ENCODE results near the gene SLC22A23.

SLC22A23 gene

GRCh38 chr6:3473773-3474172 lies 16.9 kb upstream of the SLC22A23 start:
- no peak for TF ChIP-seq CTCF (conservative IDR thresholded peaks at IDR 0.05; ENCODE audit: low read depth, low read length)
- no peak for DNase-seq (ENCODE audit: low read depth)
- H3K4me3 ChIP-seq (ENCODE audit: low read length) = no peak overlapping the region

DNA sequence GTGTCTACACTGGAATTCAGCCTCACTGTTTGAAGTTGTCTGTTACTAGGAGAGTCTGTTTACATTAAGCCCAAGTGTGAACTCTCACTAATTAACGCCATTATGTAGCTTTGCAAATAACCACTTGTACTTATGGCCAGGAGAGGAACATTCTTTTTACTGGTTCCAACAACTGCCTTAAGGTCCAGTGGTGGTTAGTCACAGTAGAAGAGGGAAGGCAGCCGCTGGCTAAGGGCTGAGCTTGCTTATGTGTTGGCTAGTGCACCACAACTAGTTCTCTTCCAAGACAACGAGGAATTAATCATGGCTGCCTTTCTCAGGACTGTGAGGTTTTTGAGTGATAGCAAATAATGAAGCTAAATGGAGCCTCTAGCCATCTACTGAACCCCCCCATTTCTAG lies 14.9 kb upstream of the SLC22A23 start:
- no peak for DNase-seq (ENCODE audit: low read depth)
- H3K4me3 ChIP-seq (ENCODE audit: low read length) = no peak overlapping the region
- TF ChIP-seq CTCF (conservative IDR thresholded peaks at IDR 0.05; ENCODE audit: low read depth, low read length) = no peak

DNA sequence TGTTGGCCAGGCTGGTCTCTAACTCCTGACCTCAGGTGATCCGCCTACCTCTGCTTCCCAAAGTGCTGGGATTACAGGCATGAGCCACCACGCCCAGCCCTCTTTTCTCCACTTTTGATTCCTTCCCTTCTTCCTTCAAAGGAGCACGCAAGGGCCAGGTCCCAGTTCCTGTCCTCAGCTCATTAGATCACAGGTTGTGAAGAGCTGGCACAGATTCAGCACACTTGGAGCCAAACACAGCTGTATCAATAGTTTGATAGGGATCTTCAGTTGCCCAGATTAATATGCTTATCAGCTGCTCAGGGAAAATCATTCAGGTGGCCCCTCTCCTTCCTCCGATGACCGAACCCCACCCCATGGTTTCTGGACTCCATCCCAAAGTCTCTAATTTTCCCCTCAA lies 14.4 kb upstream of the SLC22A23 start:
- no peak for TF ChIP-seq CTCF (conservative IDR thresholded peaks at IDR 0.05; ENCODE audit: low read depth, low read length)
- H3K4me3 ChIP-seq (ENCODE audit: low read length) = no peak overlapping the region
- DNase-seq (ENCODE audit: low read depth) = no peak

DNA sequence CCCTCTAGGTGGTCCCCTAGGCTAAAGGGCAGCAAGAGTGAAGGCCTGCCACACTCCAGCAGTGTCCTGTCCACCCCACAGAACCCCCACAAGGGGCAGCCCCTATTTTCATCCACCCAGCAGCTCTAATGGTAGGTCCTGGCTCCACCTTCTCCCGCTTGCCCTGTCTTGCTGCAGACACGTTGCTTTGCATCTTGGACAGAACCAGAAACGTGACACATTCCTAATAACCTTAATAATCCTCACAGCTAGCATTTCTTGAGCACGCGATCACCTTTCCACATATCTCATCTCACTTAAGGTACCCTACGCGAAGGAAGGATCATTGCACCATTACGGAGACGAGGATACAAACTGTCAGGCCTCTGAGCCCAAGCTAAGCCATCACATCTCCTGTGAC lies 11.7 kb upstream of the SLC22A23 start:
- no peak for TF ChIP-seq CTCF (conservative IDR thresholded peaks at IDR 0.05; ENCODE audit: low read depth, low read length)
- H3K4me3 ChIP-seq (ENCODE audit: low read length) = no peak overlapping the region
- DNase-seq (ENCODE audit: low read depth) = no peak

DNA sequence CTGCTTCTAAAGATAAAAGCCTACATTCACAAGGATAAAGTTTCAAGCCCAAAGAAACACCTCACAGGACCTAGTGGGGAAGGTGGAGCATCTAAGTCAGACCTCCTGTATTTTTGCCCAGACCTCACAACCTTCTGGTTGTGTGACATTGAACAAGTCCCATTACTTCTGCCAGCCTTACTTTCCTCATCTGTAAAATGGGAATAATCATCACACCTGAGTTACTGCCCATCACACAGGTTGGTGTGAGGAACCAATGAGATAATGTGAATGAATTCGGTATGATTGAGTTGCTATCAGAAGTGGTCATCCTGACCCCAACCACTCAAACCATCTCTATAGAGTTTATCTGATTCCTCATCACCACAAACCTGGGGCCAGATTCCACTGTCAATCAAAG lies 11.1 kb upstream of the SLC22A23 start:
- no peak for TF ChIP-seq CTCF (conservative IDR thresholded peaks at IDR 0.05; ENCODE audit: low read depth, low read length)
- H3K4me3 ChIP-seq (ENCODE audit: low read length) = no peak overlapping the region
- no peak for DNase-seq (ENCODE audit: low read depth)

GRCh38 chr6:3466488-3467219 lies 9.8 kb upstream of the SLC22A23 start:
- no peak for TF ChIP-seq CTCF (conservative IDR thresholded peaks at IDR 0.05; ENCODE audit: low read depth, low read length)
- H3K4me3 ChIP-seq (ENCODE audit: low read length) = no peak overlapping the region
- no peak for DNase-seq (ENCODE audit: low read depth)

GRCh38 chr6:3460253-3460652 lies 3.4 kb upstream of the SLC22A23 start:
- no peak for TF ChIP-seq CTCF (conservative IDR thresholded peaks at IDR 0.05; ENCODE audit: low read depth, low read length)
- H3K4me3 ChIP-seq (ENCODE audit: low read length) = no peak overlapping the region
- DNase-seq (ENCODE audit: low read depth) = no peak

Measured in retinal pigment epithelial cell (primary cell).